SK-N-MC (cell line): ENCODE measurements around the gene GRIP2.

Source experiments
- EZH2 ChIP-seq: fragments of 200-600 bp; sonication (generic); IDR thresholded peaks from one replicate; pipeline ENCODE4 v1.6.1; 2017; ENCODE audit warnings: antibody characterized with exemption
- FOXP2 ChIP-seq: optimal IDR thresholded peaks from 2 replicates; pipeline ENCODE3; 2011; ENCODE audit warnings: mild to moderate bottlenecking, moderate library complexity; ENCODE audit not compliant: insufficient read depth; ENCODE audit errors: extremely low read length, control extremely low read depth
- POLR2AphosphoS5 ChIP-seq: IDR thresholded peaks from 2 replicates; pipeline ENCODE4 v1.6.1; 2012; ENCODE audit warnings: mild to moderate bottlenecking, low read depth, low read length, borderline replicate concordance

GRCh38 chr3:14481018-14481645, 59.0 kb downstream of the GRIP2 start:
- TF ChIP-seq EZH2 (no peak), POLR2AphosphoS5 (no peak), FOXP2 (no peak)
